Measurements from ENCODE around the gene NCKAP5L.

Gene NCKAP5L

GRCh38 chr12:49824416-49824815 lies 3.8 kb downstream of the NCKAP5L start:
- H3K4me3 ChIP-seq (ENCODE audit: low read depth, low read length) = no peak overlapping the region
- DNase-seq (ENCODE audit: low read depth) = no peak
- no peak for TF ChIP-seq CTCF (IDR thresholded peaks at IDR 0.05; ENCODE audit: low read depth, low read length, missing control alignments)
- in situ Hi-C loops (cut with HindIII; ENCODE audit: low sequenced_read_pairs) = no loop called here

- in situ Hi-C loops (cut with HindIII; ENCODE audit: low sequenced_read_pairs) = no loop called here
- no peak for DNase-seq (ENCODE audit: low read depth)
- no peak for TF ChIP-seq CTCF (IDR thresholded peaks at IDR 0.05; ENCODE audit: low read depth, low read length, missing control alignments)
- H3K4me3 ChIP-seq (ENCODE audit: low read depth, low read length) = no peak overlapping the region
Measured at GRCh38 chr12:49823951-49824350, 4.3 kb downstream of the NCKAP5L start.

GRCh38 chr12:49823350-49823749 lies 4.9 kb downstream of the NCKAP5L start:
- in situ Hi-C loops (cut with HindIII; ENCODE audit: low sequenced_read_pairs) = no loop called here
- TF ChIP-seq CTCF (IDR thresholded peaks at IDR 0.05; ENCODE audit: low read depth, low read length, missing control alignments) = no peak
- no peak for DNase-seq (ENCODE audit: low read depth)
- H3K4me3 ChIP-seq (ENCODE audit: low read depth, low read length) = no peak overlapping the region

GRCh38 chr12:49821373-49822287 lies 6.6 kb downstream of the NCKAP5L start:
- in situ Hi-C loops (cut with HindIII; ENCODE audit: low sequenced_read_pairs) = no loop called here
- DNase-seq (ENCODE audit: low read depth) = no peak
- TF ChIP-seq CTCF (IDR thresholded peaks at IDR 0.05; ENCODE audit: low read depth, low read length, missing control alignments) = no peak
- H3K4me3 ChIP-seq (ENCODE audit: low read depth, low read length) = no peak overlapping the region

DNA sequence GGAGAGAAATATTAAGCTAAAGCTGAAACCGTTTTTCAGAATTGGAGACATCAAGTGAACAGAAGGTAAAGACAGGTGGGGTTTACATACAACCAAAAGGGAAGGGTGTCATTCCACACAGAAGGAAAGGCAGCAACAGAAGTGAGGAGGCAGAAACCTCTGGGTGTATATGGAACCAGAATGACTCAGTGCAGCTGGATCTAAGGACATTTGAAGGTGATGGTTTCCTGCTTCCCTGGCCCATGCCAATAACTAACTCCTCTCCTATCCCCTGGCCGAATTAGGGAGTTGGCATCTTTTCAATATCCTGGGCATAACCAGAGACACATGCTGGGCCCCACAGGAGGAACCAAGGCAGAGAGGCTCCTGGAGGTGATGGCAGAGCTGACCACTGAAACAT lies 8.4 kb downstream of the NCKAP5L start:
- DNase-seq (ENCODE audit: low read depth) = no peak
- H3K4me3 ChIP-seq (ENCODE audit: low read depth, low read length) = no peak overlapping the region
- in situ Hi-C loops (cut with HindIII; ENCODE audit: low sequenced_read_pairs) = loop anchor here (10.0 kb wide), 1 partner anchor 55 kb away; no protein-coding TSS in a partner anchor
- TF ChIP-seq CTCF (IDR thresholded peaks at IDR 0.05; ENCODE audit: low read depth, low read length, missing control alignments) = no peak

- DNase-seq (ENCODE audit: low read depth) = no peak
- H3K4me3 ChIP-seq (ENCODE audit: low read depth, low read length) = no peak overlapping the region
- in situ Hi-C loops (cut with HindIII; ENCODE audit: low sequenced_read_pairs) = loop anchor here (10.0 kb wide), 1 partner anchor 54 kb away; no protein-coding TSS in a partner anchor
- no peak for TF ChIP-seq CTCF (IDR thresholded peaks at IDR 0.05; ENCODE audit: low read depth, low read length, missing control alignments)
Measured at GRCh38 chr12:49818241-49818895, 9.8 kb downstream of the NCKAP5L start.
